Neural progenitor cell (in vitro differentiated cells): Measurements from ENCODE around the gene YBX3.

Experiments used
- EZH2phosphoT487 ChIP-seq: fragments of 200-600 bp; sonication (generic); IDR thresholded peaks from 2 replicates; pipeline ENCODE4 v1.6.1; 2017; ENCODE audit warnings: antibody characterized with exemption
- TF ChIP-seq, protein P1 (sequence below): fragments of 200-600 bp; sonication (generic); IDR thresholded peaks from 2 replicates; pipeline ENCODE4 v1.5.1; 2017; ENCODE audit warnings: antibody characterized with exemption, mild to moderate bottlenecking

DNA sequence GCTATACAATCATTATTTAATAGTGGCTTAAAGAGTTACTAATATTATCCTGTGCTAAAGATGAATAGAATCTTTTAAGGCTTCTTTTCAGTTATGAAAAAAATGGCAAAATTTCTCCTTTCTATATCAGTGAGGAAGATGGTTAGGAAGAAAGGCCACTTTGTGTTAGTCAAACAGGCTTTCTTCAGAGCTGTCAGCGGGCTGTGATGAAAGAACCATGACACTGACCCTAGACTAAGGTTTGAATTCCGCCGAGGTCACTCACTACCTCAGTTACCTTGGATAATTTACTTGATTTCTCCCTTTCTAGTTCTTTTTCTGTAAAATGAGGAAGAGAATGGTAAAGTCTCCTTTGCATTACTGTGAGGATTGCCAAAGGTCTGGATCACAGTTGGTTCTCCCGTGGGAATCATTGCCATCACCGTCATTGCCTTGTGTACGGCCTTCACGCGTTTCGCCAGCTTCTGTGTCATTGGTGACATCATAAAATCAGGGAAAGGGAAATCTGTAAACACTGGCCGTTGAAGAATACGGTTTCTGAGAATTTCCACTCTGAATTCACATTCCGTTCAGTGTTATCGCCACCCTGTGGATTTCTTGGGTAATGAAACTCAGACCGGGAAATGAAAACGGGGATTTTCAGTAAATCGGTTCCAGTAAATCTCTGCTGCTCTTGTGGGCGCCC, 26.7 kb upstream of the YBX3 start:
- no peak for TF ChIP-seq EZH2phosphoT487
- TF ChIP-seq, protein P1, sequence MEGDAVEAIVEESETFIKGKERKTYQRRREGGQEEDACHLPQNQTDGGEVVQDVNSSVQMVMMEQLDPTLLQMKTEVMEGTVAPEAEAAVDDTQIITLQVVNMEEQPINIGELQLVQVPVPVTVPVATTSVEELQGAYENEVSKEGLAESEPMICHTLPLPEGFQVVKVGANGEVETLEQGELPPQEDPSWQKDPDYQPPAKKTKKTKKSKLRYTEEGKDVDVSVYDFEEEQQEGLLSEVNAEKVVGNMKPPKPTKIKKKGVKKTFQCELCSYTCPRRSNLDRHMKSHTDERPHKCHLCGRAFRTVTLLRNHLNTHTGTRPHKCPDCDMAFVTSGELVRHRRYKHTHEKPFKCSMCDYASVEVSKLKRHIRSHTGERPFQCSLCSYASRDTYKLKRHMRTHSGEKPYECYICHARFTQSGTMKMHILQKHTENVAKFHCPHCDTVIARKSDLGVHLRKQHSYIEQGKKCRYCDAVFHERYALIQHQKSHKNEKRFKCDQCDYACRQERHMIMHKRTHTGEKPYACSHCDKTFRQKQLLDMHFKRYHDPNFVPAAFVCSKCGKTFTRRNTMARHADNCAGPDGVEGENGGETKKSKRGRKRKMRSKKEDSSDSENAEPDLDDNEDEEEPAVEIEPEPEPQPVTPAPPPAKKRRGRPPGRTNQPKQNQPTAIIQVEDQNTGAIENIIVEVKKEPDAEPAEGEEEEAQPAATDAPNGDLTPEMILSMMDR: peak; percentile 96
